Measurements from ENCODE around the gene FANCE. TPM values are rescaled to one million over a fixed set of nuclear protein-coding genes. Genes with fewer than 3 reads are reported as not detected.

FANCE gene
- total and polyA plus RNA-seq, 9 of the 15 experiments (the other 6 are each of a cell fraction or from before 2014, with no cell fraction given), result 5.7 to 30.2 (median 17.0) TPM

DNA sequence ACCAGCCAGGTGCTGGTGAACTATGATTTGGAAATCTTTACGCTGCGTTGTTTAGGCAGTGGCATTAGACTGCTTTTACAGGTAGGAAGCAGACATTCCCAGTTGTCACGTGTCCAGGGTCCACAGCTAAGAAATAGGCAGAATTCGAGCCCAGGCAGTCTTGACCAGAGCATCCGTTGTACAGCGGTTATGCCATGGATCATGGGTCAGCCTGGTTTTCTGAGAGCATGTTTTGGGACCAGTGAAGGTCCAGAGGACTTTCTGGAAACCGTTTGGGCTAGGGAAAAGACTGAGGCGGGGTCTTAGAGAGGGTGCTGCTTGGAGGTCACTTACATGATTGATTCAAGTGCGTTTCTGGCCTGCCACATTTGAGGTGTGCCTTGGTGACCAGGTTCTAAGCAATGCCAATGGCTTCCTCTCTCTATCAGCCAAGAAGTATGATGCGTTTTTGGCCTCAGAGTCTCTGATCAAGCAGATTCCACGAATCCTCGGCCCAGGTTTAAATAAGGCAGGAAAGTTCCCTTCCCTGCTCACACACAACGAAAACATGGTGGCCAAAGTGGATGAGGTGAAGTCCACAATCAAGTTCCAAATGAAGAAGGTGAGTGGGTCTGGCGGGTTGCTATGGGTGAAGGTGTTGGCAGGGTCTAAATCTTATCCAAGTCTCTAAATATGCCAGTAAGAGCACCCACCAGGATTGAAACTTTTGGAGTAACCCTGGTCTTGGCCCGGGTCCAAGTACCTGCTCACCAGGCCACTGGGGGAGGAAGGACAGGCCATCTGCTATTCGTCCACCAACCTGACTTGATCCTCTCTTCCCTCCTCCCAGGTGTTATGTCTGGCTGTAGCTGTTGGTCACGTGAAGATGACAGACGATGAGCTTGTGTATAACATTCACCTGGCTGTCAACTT, 17.9 kb downstream of the FANCE start (continued):
- TF ChIP-seq, protein P1, sequence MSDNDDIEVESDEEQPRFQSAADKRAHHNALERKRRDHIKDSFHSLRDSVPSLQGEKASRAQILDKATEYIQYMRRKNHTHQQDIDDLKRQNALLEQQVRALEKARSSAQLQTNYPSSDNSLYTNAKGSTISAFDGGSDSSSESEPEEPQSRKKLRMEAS (CRISPR knock-in tag; IDR thresholded peaks at IDR 0.05), result peak; percentile 50; the same call in 1 of the 2 replicates
- TF ChIP-seq ZNF263 (CRISPR knock-in tag; IDR thresholded peaks at IDR 0.05; ENCODE audit: borderline replicate concordance), result peak; percentile 62; the same call in 1 of the 2 replicates
- TF ChIP-seq HDAC1 (IDR thresholded peaks at IDR 0.05), result 0 out of 4 replicates have a peak, but pooled peaks of 1 of the 2 experiments have one; percentile 38
- TF ChIP-seq, protein P2, sequence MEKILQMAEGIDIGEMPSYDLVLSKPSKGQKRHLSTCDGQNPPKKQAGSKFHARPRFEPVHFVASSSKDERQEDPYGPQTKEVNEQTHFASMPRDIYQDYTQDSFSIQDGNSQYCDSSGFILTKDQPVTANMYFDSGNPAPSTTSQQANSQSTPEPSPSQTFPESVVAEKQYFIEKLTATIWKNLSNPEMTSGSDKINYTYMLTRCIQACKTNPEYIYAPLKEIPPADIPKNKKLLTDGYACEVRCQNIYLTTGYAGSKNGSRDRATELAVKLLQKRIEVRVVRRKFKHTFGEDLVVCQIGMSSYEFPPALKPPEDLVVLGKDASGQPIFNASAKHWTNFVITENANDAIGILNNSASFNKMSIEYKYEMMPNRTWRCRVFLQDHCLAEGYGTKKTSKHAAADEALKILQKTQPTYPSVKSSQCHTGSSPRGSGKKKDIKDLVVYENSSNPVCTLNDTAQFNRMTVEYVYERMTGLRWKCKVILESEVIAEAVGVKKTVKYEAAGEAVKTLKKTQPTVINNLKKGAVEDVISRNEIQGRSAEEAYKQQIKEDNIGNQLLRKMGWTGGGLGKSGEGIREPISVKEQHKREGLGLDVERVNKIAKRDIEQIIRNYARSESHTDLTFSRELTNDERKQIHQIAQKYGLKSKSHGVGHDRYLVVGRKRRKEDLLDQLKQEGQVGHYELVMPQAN (IDR thresholded peaks at IDR 0.05; ENCODE audit: borderline replicate concordance), result peak; percentile 17; the same call in 1 of the 2 replicates
- TF ChIP-seq ZNF253 (CRISPR knock-in tag; conservative IDR thresholded peaks at IDR 0.05), result 0 out of 2 replicates have a peak, but pooled peaks have one; percentile 57
- peak; percentile 54; the same call in 1 of the 2 replicates for TF ChIP-seq MXI1 (IDR thresholded peaks at IDR 0.05; ENCODE audit: low read depth, low read length)
- TF ChIP-seq CBFB (CRISPR knock-in tag; IDR thresholded peaks at IDR 0.05), result 0 out of 2 replicates have a peak, but pooled peaks have one; percentile 51
- no peak for TF ChIP-seq FOXM1 (IDR thresholded peaks at IDR 0.05; ENCODE audit: low read depth)
- TF ChIP-seq FOXM1 (CRISPR knock-in tag; IDR thresholded peaks at IDR 0.05; ENCODE audit: low read depth), result peak; percentile 58; the same call in 1 of the 2 replicates
- TF ChIP-seq, protein P3, sequence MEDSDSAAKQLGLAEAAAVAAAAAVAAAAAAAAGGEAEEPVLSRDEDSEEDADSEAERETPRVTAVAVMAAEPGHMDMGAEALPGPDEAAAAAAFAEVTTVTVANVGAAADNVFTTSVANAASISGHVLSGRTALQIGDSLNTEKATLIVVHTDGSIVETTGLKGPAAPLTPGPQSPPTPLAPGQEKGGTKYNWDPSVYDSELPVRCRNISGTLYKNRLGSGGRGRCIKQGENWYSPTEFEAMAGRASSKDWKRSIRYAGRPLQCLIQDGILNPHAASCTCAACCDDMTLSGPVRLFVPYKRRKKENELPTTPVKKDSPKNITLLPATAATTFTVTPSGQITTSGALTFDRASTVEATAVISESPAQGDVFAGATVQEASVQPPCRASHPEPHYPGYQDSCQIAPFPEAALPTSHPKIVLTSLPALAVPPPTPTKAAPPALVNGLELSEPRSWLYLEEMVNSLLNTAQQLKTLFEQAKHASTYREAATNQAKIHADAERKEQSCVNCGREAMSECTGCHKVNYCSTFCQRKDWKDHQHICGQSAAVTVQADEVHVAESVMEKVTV (CRISPR knock-in tag; IDR thresholded peaks at IDR 0.05), result no peak
- TF ChIP-seq EGR1 (conservative IDR thresholded peaks at IDR 0.05), result no peak
- no peak for TF ChIP-seq ZNF644 (tag; IDR thresholded peaks at IDR 0.05; ENCODE audit: low read depth)
- peak in 1 of 3 experiments; percentile 8 for TF ChIP-seq YY1 (IDR thresholded peaks at IDR 0.05; ENCODE audit: borderline replicate concordance in 1 of 3, control insufficient read depth in 1 of 3, extremely low read depth in 1 of 3, insufficient read depth in 3 of 3, insufficient read length in 1 of 3, insufficient replicate concordance in 2 of 3, low read depth in 1 of 3, low read length in 2 of 3)
- no peak for TF ChIP-seq SAP30 (IDR thresholded peaks at IDR 0.05; ENCODE audit: borderline replicate concordance, insufficient read depth, low read depth, low read length, poor library complexity, severe bottlenecking)
- peak; percentile 50; the same call in 1 of the 2 replicates for TF ChIP-seq ZEB2 (IDR thresholded peaks at IDR 0.05)
- 0 out of 2 replicates have a peak, but pooled peaks have one; percentile 2 for TF ChIP-seq SUPT5H (IDR thresholded peaks at IDR 0.05)
- peak; percentile 15; the same call in 1 of the 2 replicates for TF ChIP-seq NFIX (CRISPR knock-in tag; IDR thresholded peaks at IDR 0.05; ENCODE audit: low read depth)
- TF ChIP-seq MYBL2 (IDR thresholded peaks at IDR 0.05; ENCODE audit: low read depth), result no peak
- TF ChIP-seq MYBL2 (CRISPR knock-in tag; IDR thresholded peaks at IDR 0.05; ENCODE audit: borderline replicate concordance), result no peak
